ENCODE results near the gene MTA1.

Gene MTA1

DNA sequence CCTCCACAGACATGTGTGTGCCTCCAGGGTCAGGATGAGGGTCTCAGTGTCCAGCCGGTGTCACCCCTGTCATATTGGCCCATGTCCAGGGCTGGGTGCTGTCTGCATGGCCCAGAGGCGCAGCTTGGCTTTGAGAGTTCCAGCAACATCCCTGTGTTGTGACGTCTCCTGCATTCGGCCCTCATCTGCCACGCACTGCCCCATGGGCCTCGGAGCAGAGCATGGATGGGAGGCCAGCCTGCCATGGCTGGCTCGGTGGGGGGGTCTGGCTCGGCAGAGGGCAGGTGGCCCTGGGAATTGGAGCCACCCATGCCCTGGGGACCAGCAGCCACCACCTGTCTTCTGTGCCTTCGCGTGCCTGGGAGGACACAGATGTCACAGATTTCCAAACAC, 32.1 kb upstream of the MTA1 start:
- no peak for DNase-seq

DNA sequence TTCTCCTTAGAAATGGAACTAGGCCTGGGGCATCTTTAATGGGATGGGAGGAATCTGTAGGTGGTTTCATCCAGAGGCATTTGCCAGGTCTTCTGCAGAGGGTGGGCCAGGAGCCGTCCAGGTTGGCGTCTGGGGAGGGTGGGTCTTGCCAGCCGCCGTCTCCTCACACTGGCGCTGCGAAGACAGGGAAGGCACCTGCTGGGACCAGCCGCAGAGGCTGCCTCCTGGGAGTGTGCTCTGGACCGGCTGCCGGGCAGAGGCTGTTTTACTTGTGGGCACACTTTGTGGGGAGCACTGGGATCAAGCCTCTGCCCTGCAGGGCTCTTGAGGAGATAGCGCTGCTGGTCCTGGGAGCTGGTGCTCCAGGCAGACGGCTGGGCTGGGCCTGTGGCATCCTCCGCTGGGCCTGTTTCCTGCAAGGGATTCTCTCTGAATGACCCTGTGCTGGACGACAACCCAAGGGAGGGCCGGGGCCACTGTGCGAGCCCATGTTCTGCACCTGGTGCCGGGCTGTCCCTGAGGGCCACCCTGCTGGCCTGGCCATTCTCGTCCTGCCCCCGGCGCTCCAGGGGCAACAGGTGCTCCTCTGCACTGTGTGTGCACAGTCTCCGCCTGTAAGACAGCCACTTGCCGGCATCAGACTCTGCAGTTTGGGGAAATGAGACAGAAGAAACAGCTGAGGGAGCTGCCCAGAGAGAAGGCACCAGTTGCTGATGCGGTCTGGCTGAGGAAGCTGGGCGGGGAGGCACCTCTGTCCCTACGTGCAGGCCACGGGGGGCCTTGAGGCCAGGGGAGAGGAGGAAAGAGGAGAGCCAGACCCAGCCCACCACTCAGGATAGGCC, 31.3 kb upstream of the MTA1 start:
- DNase-seq = no peak

GRCh38 chr14:105388976-105389375, 30.7 kb upstream of the MTA1 start:
- no peak for DNase-seq

DNA sequence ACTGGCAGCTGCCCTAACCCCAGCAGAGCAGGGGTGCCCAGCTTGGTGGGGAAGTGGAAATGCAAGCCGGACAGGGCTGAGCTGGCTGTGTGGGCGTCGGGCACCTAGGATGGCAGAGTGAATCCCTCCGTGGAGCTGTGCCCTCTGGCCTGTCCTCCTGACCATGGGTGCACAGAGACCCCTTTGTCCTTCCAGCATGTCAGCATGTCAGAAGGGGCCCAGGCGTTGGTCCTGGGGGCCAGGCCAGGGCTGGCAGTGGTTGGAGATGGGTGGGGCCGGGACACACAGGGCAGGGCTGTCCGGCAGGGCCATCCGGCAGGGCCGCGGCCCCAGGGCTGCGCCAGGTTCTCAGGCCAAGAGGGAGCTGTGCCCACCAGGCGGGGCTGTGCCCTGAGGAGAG, 30.1 kb upstream of the MTA1 start:
- DNase-seq = no peak

DNA sequence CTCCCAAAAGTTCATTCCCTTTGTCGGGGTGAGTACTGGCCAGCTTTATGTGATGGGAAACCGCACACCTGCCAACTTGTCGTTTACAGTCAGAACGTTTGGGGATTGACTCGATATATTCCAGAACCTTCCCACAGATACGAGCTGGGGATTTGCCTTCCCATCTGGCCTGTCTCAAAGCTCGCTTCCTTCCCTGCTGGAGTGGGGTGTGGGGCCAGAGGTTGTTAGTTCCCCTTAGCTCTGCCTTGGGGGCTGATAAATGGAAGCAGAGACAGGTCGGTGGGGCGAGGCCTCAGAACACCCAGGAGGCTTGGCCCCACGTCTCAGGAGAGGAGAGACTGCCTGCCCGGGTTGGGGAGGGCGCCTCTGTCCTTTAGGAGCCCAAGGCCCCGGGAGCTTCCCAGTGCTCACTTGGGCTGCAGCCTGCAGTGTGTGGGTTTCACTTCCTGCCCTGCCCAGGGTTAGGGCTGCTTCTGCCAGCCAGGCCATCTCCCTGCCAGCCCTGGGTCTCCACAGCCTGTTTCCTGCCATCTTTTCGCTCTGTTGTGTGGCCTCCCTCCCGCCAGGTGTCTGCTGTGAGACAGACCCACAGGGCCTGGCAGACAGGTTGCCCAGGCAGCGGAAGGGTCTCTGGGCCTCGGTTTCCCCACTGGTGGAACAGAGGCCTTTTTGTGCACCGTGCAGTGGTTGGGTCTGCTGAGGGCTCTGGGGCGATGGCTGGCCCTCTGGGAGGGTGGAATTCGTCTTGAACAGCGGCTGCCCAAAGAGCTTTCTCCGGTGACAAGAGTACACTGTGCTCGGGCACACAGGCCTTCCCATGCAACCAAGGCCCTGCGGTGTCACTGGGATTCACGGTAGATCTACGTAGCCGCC, 29.4 kb upstream of the MTA1 start:
- DNase-seq = no peak

- no peak for DNase-seq
Observed at GRCh38 chr14:105390849-105391500, 28.7 kb upstream of the MTA1 start.

DNA sequence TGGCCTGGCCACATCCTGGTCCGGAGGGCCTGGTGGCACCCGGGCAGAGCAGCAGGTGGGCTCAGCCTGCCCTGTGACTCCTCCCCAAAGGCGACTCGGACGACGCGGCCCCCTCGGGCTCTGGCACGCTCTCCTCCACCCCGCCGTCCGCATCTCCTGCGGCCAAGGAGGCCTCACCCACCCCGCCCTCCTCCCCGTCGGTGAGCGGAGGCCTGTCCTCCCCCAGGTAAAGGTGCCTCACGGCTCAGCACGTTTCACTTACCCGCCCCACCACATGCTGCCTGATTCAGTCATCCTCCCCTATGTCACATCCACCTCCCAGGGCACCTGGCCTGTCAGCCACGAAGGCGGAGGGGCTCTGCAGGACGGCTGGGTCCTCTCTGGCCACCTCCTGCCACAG, 28.1 kb upstream of the MTA1 start:
- DNase-seq = no peak

DNA sequence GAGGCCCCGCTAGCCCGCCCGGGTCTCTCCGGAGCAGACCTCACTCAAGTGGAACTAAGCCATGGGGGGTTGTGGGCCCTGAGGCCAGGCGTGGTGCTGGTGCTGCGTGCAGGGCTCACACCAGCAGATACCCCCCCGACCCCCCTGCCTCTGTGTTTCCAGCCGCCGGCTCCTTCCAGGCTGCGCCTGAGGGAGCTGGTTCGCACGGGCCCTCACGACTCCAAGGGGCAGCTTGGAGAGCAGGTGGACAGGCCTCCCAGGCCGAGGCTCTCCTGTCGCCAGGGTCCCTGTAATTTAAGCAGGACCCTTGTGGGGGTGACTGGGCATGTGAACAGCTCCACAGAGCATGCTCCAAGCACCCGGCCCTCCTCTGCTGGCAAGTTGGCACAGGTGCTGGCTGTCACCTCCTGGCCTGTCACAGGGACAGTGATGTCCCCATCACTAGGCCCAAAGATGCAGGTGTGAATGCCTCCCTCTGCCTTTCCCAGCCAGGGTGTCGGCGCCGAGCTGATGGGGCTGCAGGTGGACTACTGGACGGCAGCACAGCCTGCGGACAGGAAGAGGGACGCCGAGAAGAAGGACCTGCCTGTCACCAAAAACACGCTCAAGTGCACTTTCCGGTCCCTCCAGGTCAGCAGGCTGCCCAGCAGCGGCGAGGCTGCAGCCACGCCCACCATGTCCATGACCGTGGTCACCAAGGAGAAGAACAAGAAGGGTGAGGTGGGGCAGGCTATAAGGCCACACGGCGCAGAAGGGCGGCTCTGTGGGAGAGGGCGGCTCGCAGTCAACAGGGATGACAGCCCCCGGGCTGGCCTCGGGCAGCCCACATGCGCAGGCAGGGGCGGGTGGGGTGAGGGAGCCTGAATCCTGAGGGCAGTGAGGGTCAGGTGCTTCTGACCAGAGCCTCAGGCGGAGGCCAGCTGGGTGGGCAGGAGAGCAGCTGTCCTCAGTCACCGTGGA, 27.2 kb upstream of the MTA1 start:
- DNase-seq = no peak

DNA sequence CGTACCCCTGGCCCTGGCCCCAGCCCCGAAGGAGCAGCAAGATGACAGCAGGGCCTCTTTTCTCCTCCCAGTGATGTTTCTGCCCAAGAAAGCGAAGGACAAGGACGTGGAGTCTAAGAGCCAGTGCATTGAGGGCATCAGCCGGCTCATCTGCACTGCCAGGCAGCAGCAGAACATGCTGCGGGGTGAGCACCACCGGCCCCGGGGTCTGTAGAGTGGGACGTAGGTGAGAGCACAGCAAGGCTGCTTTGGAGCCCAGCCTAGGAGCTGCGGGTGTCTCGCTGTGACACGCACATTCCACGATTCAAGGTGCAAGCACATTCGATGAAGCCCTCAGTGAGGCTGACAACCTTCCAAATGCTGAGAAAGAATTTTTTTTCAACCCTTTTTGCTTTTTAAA, 26.5 kb upstream of the MTA1 start:
- no peak for DNase-seq

DNA sequence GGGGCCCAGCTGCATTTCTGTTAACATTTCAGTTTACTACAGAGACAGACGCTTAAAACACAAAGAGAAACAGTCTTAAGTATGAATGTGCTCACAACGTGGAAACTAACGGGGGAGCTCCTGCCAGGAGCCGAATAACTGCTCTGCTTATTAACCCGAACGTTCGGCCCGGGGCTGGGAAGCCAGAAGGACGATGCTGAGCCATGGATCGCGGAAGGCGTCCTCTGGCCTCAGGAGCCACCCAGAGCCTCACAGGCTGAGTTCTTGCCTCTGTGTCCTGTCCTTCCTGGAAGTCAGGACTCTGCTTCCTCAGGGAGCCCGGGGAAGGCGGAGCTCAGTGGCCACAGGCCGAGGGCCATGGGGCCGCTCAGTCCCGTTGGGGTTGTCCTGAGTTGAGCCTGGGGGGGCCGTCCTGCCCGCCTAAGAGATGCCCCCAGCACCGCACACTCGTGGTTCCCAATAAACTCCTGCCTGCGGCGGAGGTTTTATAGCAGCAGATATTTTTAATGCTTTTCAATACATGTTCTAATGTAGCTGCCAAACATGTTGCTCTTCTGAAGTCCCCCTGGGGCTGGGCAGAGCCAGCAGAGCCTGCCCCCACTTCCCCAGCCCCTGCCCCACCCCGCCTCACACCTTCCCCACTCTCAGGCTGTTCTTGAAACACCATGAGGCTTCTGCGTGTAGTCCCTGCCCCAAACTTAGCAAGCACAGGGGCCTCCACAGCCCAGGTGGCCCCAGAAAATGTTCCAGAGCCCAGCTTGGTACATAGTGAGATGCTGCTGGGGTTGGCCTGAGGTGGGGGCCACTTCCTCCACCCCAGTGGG, 24.7 kb upstream of the MTA1 start:
- no peak for DNase-seq

DNA sequence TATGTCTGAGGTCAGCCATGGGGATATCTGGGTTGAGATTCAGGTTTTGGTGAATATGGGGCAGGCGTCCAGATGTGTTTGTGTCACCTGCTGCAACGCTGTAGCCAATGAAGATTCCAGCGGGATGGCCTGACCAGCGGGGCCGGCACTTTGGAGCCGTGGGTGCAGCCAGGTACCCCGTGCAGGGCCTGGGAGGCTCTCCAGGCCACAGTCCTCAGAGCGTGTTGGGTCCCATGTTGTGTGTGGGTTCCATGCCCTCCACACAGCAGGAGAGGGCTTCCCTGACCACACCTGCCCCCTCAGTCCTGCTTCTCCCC, 24.1 kb upstream of the MTA1 start:
- DNase-seq = no peak

GRCh38 chr14:105397350-105397931, 22.2 kb upstream of the MTA1 start:
- no peak for DNase-seq

- peak; percentile 87 for DNase-seq
Observed at GRCh38 chr14:105398044-105398725, 21.4 kb upstream of the MTA1 start, which contains the start of gene TEX22. TSS of gene TEX22 (plus strand) at chr14:105398538. CDS start at chr14:105399341, 803 bp downstream.

GRCh38 chr14:105398726-105399465, 20.7 kb upstream of the MTA1 start:
- DNase-seq = no peak

DNA sequence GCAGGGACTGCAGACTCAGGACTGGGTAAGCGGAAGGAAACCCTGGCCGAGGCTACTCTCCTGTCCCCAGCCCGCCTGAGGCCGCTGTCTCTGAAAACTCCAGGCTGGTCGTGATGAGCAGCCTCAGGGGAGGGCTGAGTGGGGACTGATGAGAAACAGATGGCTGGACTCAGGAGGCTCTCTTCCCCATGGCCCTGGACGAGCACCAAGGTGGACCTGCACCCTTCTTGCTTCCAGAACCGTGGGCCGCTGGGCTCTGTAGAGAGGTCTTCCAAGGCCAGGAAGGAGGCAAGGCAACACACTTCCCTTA, 20.2 kb upstream of the MTA1 start:
- no peak for DNase-seq

- DNase-seq = no peak
Observed at GRCh38 chr14:105400016-105400415, 19.6 kb upstream of the MTA1 start.

- DNase-seq = no peak
Observed at GRCh38 chr14:105401699-105402098, 17.9 kb upstream of the MTA1 start.

GRCh38 chr14:105408592-105408991, 11.0 kb upstream of the MTA1 start:
- no peak for DNase-seq

DNA sequence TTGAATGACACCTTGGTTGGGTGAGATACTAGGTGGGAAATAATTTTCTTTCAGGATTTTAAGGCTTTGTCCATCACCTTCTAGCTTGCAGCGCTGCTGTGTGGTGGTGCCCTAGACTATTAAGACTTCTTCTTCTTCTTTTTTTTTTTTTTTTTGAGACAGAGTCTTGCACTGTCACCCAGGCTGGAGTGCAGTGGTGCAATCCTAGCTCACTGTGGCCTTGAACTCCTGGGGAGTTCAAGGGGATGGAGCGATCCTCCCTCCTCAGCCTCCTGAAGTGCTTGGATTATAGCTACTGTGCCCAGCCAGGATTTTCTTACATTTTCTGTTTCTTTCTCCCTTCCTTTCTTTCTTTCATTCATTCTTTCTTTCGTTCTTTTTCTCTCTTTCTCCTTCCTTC, 10.3 kb upstream of the MTA1 start:
- no peak for DNase-seq

- DNase-seq = no peak
Observed at GRCh38 chr14:105410642-105411016, 9.0 kb upstream of the MTA1 start.

All from 8988T (cell line).